ENCODE results near the gene DKK1.

Gene DKK1

GRCh38 chr10:52313933-52314821 lies at the start of gene DKK1:
Gene DKK1, plus strand, starts transcription at chr10:52314281. Its CDS starts 154 bp downstream, at chr10:52314435.
- no peak for DNase-seq

GRCh38 chr10:52265131-52265926 lies 48.8 kb upstream of the DKK1 start:
- DNase-seq, result no peak

- no peak for DNase-seq
These were observed 47.2 kb upstream of the DKK1 start for GRCh38 chr10:52266858-52267257.

- DNase-seq, result no peak
These were observed 45.3 kb upstream of the DKK1 start for GRCh38 chr10:52268790-52269189.

GRCh38 chr10:52269233-52269632 lies 44.8 kb upstream of the DKK1 start:
- no peak for DNase-seq

GRCh38 chr10:52276163-52276562 lies 37.9 kb upstream of the DKK1 start:
- DNase-seq, result no peak

GRCh38 chr10:52276986-52277385 lies 37.1 kb upstream of the DKK1 start:
- no peak for DNase-seq

- no peak for DNase-seq
These were observed 34.5 kb upstream of the DKK1 start for GRCh38 chr10:52279546-52279945.

GRCh38 chr10:52280051-52280450 lies 34.0 kb upstream of the DKK1 start:
- DNase-seq, result no peak

GRCh38 chr10:52283174-52283573 lies 30.9 kb upstream of the DKK1 start:
- no peak for DNase-seq

GRCh38 chr10:52284416-52285013 lies 29.6 kb upstream of the DKK1 start:
- no peak for DNase-seq

GRCh38 chr10:52287866-52288265 lies 26.2 kb upstream of the DKK1 start:
- no peak for DNase-seq

- no peak for DNase-seq
These were observed 16.3 kb upstream of the DKK1 start for GRCh38 chr10:52297747-52298146.

- DNase-seq, result no peak
These were observed 13.3 kb upstream of the DKK1 start for GRCh38 chr10:52300599-52301277.

GRCh38 chr10:52308251-52309031 lies 5.6 kb upstream of the DKK1 start:
- DNase-seq, result no peak

- no peak for DNase-seq
These were observed 1.2 kb upstream of the DKK1 start for GRCh38 chr10:52312942-52313255.

- DNase-seq, result no peak
These were observed 687 bp upstream of the DKK1 start for GRCh38 chr10:52313256-52313932.

GRCh38 chr10:52314822-52315552 lies 906 bp downstream of the DKK1 start:
- DNase-seq, result no peak

GRCh38 chr10:52316001-52316400 lies 1.9 kb downstream of the DKK1 start:
- no peak for DNase-seq

GRCh38 chr10:52316500-52316899 lies 2.4 kb downstream of the DKK1 start:
- no peak for DNase-seq

GRCh38 chr10:52318136-52318701 lies 4.1 kb downstream of the DKK1 start:
- no peak for DNase-seq

All from DMS79 treated with DMSO at 0.1 percent for 48 hours (cell line).